HG03139 (cell line): ENCODE data around the gene PITPNM2.
"Not testable (repeated sequence)": the region's sequence is repeated elsewhere in the genome, so short reads cannot be mapped to it uniquely, and the experiment has no call there.

ENCODE experiments used
- ATAC-seq: cut with Tn5 transposase; IDR thresholded peaks from one replicate; pipeline ENCODE4 v1.9.1; 2021; ENCODE audit not compliant: unreplicated experiment

PITPNM2 gene

DNA sequence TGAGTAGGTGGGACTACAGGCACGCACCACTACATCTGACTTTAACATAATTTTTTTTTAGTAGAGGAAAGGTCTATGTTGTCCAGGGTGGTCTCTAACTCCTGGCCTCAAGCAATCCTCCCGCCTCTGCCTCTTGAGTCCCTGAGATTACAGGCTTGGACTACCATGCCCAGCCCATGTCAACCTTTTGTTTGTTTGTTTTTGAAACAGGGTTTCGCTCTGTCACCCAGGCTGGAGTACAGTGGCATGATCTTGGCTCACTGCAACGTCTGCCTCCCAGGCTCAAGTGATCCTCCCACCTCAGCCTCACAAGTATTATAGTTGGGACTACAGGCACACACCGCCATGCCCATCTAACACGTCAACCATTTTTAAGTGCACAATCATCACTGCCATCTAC is 29.2 kb downstream of the PITPNM2 start:
- no peak for ATAC-seq

DNA sequence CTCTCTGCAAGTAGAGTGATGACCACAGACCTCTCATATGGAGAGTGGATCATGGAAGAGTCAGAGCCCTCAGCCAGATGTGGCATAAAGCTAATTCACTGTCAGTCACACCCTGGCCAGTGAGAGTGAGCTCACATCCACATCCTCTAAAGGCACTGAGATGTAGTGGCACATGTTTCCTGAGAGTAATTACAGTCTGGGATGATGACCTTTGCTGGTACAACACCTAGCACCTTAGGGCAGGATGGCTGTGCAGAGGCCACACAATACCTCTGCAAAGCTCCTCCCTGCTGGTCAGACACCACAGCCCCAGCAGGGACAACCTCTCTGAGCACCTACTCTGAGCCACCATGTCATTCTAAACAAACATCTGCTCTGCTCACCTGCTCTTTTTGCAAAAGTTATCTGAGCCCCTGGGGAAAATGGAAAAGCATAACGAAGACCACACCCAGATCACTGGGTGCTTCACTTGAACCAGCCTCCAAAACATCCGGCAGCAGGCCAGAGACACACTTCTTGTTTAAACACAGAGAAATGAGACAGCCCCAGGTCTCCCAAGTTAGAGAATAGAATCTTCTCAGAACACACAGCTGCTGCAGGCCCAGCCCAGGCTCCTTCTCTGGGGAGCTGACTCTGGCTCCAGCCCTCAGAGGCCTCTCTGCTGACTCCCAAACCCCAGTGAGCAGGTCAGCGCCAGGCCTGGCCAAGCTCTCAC is 30.3 kb downstream of the PITPNM2 start:
- ATAC-seq, result no peak

DNA sequence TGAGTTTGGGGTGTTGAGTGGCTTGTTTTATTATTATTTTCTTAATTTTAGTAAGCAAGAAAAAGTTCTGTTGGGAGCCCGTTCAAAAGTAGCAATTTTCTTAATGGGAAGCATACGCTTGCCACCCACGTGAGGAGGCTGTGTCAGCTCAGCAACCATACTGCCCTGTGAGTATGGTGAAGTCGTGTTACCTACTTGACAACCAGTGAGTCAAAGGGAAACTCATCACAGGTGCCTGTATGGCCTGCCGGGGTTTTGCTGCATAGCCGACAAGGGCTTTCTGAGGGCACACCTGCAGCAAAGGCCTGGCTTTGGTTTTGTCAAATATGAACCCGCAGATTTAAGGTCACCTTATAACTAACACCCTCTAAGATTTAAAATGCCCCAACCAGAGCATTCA is 31.1 kb downstream of the PITPNM2 start:
- ATAC-seq, result peak; percentile 68

DNA sequence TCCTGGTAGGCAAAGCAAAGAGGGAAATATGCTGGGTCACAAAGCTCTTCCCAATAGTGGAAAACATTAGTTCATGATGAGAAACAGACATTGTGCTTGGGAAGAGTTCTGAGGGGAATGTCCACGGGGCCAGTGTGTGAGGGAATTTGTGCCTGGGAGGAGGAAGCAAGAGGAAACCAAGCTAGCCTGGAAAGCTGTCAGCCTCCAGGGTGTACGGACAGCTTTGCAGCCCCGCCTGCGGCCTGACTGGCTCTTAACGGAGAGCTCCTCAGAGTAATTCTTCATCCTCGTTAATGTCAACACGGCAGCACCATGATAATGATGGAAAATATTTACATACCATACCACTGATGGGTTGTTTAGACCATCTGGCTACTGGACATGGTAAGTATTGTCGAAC is 32.4 kb downstream of the PITPNM2 start:
- ATAC-seq, result no peak

DNA sequence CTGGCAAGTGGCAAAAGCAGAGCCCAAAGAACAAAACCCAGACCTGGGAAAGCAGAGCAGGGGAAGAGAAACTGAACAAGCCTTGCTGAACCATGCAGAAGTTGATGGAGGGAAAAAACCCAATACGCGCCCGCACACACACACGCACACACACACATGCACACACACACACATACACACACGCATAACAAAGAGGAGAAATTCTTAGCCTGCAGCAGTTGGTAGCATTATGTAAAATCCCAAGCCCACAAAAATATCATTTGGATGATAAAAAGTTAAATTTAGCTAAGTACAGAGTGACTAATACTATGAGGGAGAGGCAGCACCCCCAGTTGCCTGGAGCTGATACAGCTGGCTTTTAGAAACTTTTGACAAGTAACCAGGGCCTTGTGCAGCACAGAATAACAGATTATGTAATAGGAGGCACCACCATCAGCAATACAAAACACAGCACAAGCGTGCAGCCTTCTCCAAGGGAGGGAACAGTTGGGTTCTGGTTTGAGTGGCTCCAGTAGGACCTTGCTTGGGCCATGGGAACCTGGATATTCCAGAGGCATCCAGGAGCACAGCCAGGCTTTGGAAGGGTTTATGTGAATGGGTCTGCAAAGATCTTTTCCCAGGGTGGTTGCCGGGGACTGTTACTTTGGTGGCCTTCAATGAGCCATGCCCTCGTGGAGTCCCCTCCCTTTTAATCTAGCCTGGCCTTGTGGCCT is 35.3 kb downstream of the PITPNM2 start:
- no peak for ATAC-seq

DNA sequence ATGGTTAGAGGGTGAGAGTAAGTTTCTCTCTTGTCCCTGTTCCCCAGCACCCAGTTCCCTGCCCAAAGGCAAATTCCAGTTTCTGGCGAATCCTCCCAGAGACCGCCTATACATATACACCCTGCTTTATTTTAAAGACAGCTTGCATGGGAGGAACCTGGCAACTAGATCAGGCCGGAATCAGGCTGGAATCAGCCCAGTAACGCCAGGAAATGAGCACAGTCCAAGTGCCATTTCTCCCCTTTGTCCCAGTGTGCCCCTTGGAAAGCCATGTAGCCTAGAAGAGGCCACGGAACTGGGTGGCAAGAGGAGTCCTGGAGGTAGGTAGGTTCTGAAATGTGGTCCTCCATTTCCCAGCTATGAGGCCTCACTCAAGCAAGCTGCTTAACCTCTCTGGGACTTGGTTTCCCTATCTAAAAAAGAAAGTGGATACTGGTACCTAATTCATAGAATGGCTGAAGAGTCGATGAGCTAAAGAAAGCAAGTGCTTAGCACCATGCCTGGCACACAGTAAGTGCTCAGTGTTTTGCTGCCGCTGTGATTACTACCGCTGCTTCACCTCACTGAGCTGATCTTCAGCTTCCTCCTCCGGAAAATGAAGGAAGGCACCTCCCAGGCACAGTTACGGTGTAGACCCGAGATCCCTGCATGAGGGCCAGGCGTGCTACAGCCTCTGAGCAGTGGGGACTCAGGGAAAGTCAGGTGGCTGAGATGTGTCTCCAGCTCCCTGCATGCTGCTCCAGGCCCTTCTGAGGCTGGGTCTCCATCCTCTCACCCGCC is 36.4 kb downstream of the PITPNM2 start:
- ATAC-seq, result no peak

DNA sequence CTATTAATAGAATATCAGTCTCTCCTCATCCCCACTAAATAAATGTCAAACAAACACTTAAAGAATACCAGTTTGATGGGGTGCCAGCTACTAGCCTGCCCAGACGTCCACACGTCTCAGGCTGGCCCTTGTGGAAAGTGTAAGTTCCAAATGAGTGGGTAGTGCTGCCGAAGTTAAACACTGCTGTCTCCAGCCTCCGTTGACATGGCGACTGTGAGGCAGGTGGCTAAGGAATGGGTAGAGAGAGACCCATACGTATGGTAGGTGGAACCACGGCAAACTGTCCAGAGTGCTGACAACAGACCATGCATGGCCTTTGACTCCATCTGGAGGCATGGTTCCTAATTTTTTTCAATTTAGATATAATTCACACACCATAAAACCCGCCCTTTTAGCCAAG is 37.9 kb downstream of the PITPNM2 start:
- ATAC-seq, result no peak

DNA sequence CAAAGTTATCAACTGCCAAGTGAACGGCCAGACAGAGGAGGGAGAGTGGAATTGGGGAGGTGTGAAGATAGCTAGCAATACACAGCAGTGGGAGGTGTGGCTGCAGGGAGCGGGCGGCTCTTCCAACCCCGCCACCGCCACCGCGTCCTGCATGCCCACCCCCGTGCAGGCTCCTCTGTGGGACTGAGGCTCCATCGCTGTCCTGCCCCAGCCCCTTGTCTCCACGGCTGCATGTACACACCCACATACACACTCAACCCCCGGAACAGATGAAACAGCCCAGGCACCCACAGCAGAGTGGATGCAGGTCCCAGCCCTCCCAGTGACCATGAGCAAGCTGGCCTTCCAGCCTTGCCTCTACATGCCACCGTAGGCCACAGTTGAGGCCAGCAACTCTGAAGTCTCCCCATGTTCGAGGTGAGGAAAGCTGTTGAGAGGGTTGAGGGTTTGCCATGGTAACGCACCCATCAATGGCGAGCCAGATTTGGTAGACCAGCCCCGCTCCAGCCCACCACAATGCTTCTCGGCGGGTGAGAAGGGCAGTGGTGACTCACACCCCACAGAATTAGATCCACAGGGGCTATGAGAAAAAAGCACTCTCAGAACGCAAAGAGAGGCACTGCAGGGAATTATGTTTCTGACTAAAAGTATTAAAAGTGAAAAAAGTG is 39.3 kb downstream of the PITPNM2 start:
- no peak for ATAC-seq

DNA sequence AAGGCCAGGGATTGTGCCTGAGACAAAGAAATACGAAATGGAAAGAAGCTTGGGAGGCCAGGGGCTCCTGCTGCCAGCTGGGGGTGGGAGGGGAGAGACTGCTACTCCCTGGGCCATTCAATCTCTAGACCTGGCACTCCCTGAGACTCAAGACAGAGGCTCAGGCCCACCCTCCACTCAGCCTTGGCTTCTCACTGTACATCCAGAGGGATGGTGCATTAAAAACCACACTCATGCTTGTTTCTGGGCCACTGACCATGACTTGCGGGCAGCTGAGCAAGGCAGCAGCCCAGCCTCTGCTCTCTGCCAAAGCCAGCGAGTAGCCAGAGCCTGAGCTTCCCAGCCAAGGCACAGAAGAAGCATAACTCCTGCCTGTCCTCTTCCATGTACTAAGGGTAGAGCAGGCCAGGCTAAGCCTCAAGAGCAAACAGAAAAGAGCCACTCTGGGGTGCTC is 41.5 kb downstream of the PITPNM2 start:
- no peak for ATAC-seq

DNA sequence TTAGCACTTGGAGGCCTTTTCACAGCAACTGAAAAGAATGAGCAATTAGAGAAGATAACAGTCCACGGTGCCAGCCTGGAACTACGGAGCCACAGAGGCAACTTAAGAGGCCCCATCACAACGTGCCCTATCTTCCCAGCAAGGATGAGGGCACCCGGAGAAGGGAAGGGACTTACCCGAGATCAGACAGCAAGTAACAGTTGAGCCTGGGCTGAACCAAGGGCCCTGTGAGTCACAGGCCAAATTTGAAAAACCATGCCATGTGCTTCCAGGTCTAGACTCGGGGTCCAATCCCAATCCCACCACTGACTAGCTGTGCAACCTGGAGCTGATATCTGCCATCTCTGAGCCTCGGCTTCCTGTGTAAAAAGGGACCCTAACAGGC is 42.2 kb downstream of the PITPNM2 start:
- no peak for ATAC-seq

DNA sequence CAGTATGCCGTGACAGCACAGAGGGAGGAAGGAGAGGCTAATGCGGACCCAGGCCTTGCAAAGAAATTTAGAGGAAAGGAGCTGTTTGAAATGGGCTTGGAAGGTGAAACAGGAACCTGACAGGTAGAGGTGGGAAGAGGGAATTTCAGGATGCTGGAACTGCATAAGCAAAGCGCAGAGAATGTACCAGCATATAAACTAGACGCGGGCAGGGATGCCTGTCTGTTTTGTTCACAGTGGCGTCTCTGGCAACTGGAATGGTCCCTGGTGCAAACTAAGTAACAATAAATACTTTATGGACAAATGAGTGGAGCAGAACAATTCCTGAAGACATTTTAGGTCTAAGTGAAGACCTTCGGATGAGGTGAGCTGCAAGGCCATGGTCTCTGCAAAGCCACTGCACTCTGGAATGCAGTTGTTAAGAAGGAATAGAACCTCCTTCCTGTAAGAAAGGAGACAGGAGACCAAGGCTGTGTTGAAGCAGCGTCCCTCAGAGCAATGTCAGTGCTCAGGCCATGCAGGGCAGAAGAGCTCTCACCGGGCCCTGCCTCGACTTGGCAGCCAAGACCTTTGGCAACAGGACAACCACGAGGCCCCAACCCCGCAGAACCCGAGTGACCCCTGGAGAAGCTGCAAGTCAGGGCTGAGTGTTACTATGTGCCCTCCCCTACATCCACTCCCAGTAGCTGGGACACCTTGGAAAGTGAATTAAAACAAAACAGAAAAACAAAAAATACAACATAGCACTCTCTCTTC is 42.8 kb downstream of the PITPNM2 start:
- ATAC-seq, result no peak

DNA sequence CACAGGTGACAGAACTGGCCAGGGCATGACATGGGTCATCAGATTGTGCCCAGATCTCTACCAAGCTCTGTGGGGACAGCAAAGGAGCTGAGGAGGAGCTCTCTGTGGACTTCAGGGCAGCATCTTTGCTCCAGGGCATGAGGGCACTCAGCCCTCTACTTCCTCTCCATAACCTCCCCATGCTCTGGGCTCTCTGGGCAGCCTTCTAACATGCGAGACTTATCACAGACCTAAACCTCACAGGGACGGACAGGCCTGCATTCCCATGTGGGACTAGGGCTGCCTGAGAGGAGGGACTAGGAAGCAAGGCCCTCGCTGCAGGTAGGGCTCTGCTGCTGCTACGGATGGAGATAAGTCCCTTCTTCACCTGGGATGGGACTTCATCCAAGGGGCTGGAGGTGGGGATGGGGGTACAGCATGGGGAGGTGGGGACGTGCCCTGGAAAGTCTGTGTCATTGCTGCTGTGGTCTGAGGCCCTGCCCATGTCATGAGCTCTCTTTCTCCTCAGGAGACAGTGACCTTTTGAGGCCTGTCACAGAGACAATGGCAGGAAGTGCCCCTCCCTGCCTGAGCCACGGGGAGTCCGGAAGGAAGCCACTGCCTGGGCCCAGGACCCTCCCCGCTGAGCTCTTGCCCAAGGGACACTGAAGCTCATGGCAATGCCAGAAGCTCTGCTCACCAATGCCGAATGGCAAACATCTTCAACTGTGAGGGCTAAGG is 44.1 kb downstream of the PITPNM2 start:
- no peak for ATAC-seq

DNA sequence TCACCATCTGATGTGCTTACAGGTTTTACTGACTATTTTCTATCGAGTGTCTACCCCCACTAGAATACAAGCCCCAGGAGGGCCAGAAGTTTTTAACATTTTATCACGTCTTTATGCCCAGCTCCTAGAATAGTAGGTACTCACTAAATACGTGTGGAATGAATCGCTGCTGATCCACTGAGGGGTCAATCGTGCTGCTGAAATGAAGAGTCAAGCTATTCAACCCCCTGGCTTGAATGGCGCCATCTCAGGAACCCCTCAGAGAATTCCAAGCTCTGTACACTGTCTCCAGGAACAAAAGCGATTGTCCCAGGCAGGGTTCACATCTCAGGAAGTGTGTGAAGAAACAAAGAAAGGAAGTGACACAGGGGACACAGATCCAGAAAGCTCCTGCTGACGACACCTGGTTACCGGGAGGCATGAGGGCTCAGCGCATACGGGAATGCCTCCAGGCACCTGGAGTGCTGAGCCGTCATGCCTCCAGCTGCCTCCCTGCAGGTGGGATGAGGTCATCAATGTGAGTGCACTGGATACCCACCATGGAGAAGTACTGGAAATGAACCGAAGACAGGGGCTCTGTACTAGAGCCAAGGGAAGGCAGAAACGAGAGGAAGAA is 45.6 kb downstream of the PITPNM2 start:
- ATAC-seq, result no peak

DNA sequence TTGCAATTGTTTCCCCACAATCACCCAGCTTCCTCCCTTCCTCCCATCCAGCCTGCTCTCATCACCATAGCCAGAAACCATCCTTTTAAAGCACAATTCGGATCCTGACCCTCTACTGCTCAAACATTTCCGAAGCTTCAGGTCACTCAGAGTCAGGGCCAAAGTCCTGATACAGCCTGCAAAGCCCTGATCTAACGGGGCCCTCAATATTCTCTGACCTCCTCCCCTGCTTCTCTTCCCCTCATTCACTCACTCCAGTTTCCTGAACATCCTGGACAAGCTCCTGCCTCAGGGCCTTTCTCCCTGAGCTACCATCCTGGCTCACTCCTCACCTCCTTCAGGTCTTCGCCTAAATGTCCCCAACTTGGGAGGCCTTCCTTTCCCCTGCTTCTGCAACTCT is 46.1 kb downstream of the PITPNM2 start:
- ATAC-seq, result no peak

DNA sequence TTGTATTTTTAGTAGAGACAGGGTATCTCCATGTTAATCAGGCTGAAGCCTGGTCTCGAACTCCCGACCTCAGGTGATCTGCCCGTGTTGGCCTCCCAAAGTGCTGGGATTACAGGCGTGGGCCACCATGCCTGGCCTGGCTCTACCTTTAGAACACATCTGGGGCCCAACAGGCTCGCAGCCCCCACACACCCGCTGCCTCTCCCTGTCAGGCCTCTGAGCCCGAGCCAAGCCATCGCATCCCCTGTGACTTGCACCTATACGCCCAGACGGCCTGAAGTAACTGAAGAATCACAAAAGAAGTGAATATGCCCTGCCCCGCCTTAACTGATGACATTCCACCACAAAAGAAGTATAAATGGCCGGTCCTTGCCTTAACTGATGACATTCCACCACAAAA is 46.8 kb downstream of the PITPNM2 start:
- not testable (repeated sequence) for ATAC-seq

DNA sequence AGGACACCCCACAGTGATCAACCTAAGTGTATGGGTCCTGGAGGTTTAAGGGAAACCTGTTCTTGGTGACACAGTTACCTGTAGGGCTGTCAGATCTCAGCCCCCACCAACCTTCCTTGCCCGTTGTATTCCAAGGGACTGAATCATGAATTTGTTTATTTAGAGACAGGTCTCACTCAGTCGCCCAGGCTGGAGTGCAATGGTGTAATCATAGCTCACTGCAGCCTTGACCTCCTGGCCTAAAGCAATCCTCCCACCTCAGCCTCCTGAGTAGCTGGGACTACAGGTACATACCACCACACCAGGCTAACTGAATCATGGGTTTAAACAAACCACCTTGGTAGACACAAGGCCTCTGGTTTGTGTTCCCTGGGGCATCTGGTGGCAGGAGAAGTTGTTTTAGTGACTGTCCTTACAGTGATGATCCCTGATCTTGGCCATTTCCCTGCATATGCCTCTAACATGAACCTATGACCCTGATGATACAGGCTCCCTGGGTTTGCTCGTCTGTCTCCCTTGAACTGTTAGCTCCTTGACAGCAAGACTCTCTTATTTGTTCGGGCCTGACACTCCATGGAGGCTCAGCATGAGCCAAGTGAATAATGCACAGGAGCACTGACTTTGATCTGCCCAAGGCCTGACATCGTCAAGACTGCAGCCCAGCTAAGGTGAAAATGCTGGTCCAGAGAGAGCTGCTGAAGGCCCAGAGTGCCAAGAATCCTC is 47.9 kb downstream of the PITPNM2 start:
- no peak for ATAC-seq

DNA sequence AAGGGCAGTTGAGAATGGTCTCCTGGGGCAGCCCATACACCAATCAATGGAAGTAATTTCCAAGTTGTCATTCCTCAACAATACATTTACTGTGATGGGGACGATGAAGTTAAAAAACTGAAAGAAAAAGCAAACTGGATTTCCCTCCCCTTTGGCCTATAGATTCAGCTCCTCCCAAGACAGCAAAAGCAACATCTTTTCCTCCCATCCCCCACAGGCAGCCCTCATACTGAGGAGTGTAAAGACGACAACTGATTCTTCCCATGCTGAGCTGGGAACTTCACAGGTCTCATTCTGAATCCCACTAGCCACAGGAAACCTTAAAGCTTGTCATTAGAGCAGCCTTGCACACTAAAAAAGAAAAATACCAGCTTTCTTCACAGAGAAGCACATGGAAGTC is 48.5 kb downstream of the PITPNM2 start:
- ATAC-seq, result no peak

DNA sequence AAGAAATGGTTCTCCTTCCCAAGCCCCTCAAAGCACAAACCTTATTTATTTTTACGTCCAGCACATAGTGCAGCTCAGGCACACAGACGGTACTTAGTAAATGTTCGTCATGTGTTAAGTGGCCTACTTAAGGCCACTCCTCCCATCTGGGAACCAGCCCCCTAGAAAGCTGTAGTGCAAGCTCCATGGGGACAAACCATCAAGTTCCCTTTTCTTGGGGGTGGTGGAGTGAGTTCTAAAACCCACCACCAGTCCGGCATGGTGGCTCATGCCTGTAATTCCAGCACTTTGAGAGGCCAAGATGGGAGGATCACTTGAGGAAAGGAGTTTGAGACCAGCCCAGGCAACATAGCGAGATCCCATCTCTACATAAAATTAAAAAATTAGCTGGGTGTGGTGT is 49.4 kb downstream of the PITPNM2 start:
- no peak for ATAC-seq
